Measurements from ENCODE around the gene SIMC1.

The SIMC1 gene

GRCh38 chr5:176364765-176365350, 126.6 kb downstream of the SIMC1 start:
- TF ChIP-seq CTCF (IDR thresholded peaks at IDR 0.05; ENCODE audit: control insufficient read depth, extremely low read depth, insufficient read depth) = no peak
- no peak for DNase-seq (ENCODE audit: low read depth)
- H3K4me3 ChIP-seq (ENCODE audit: low read depth, low read length) = no peak overlapping the region

- H3K4me3 ChIP-seq (ENCODE audit: low read depth, low read length) = no peak within 1 kb of the TSS
- TF ChIP-seq CTCF (IDR thresholded peaks at IDR 0.05; ENCODE audit: control insufficient read depth, extremely low read depth, insufficient read depth) = no peak
- no peak for DNase-seq (ENCODE audit: low read depth)
Measured at GRCh38 chr5:176365351-176366231, 127.4 kb downstream of the SIMC1 start, which contains the start of gene ARL10. TSS of gene ARL10 (plus strand) at chr5:176365487. CDS start at chr5:176365564, 77 bp downstream.

GRCh38 chr5:176366232-176366894, 128.1 kb downstream of the SIMC1 start:
- no peak for DNase-seq (ENCODE audit: low read depth)

GRCh38 chr5:176368726-176369125, 130.5 kb downstream of the SIMC1 start:
- H3K4me3 ChIP-seq (ENCODE audit: low read depth, low read length) = no peak overlapping the region
- no peak for DNase-seq (ENCODE audit: low read depth)
- no peak for TF ChIP-seq CTCF (IDR thresholded peaks at IDR 0.05; ENCODE audit: control insufficient read depth, extremely low read depth, insufficient read depth)

More at GRCh38 chr5:176366232-176366894, 128.1 kb downstream of the SIMC1 start:
- no peak for TF ChIP-seq CTCF (IDR thresholded peaks at IDR 0.05; ENCODE audit: control insufficient read depth, extremely low read depth, insufficient read depth)
- no peak overlapping the region for H3K4me3 ChIP-seq (ENCODE audit: low read depth, low read length)

GRCh38 chr5:176369934-176370711, 131.9 kb downstream of the SIMC1 start:
- DNase-seq (ENCODE audit: low read depth) = no peak
- TF ChIP-seq CTCF (IDR thresholded peaks at IDR 0.05; ENCODE audit: control insufficient read depth, extremely low read depth, insufficient read depth) = no peak
- H3K4me3 ChIP-seq (ENCODE audit: low read depth, low read length) = no peak overlapping the region
